H1 (cell line): ENCODE results near the gene DFFA. TPM values are rescaled to one million over a fixed set of nuclear protein-coding genes. Genes with fewer than 3 reads are reported as not detected.
A peak's percentile ranks its signal among the peaks of the same experiment; 100 is the strongest.

ENCODE experiments used
- CTCF ChIA-PET: fragments of 300-600 bp; sonication (Branson Sonifier 250); formaldehyde crosslinking; loops from one replicate; lab custom pipeline; 2021; ENCODE audit not compliant: partially characterized antibody; lab: Charles Lee
- POLR2A ChIA-PET: fragments of 300-600 bp; sonication (Branson Sonifier 250); formaldehyde crosslinking; loops from one replicate; lab custom pipeline; 2021; ENCODE audit warnings: inconsistent platforms; ENCODE audit not compliant: partially characterized antibody; lab: Charles Lee
- DNase-seq, 2 experiments: peaks; one replicate each; pipeline versions ENCODE4 v3.0.0 to v3.0.0-alpha.2; 2010 to 2022; ENCODE audit warnings: low spot score in 2 of 2, low read depth in 1 of 2, mixed read lengths in 1 of 2
- FAIRE-seq: peaks from 2 replicates; lab custom pipeline; 2011; peaks lifted over from hg19 to GRCh38; lab: Jason Lieb, UNC
- H2AFZ ChIP-seq: 2 replicates; pipeline ENCODE4 v1.8.1; 2012; ENCODE audit warnings: low read length, inconsistent platforms
- H2AK5ac ChIP-seq: 2 replicates; pipeline ENCODE4 v1.6.1; 2013; ENCODE audit warnings: low read depth, low read length
- H2BK120ac ChIP-seq: replicated peaks from 2 replicates; pipeline ENCODE3; 2013; ENCODE audit warnings: low read depth, low read length, inconsistent platforms
- H2BK12ac ChIP-seq: 2 replicates; pipeline ENCODE4 v1.6.1; 2013; ENCODE audit warnings: low read depth, low read length
- H2BK15ac ChIP-seq: 2 replicates; pipeline ENCODE4 v1.6.1; 2013; ENCODE audit warnings: low read length
- H2BK20ac ChIP-seq: 2 replicates; pipeline ENCODE4 v1.6.1; 2013; ENCODE audit warnings: low read length
- H2BK5ac ChIP-seq: 2 replicates; pipeline ENCODE4 v1.6.1; 2013; ENCODE audit warnings: low read depth, low read length
- H3K14ac ChIP-seq: 2 replicates; pipeline ENCODE4 v1.6.1; 2013; ENCODE audit warnings: inconsistent platforms; ENCODE audit not compliant: insufficient read length
- H3K18ac ChIP-seq: 2 replicates; pipeline ENCODE4 v1.6.1; 2013; ENCODE audit warnings: low read length; ENCODE audit errors: extremely low read depth
- H3K23ac ChIP-seq: 2 replicates; pipeline ENCODE4 v1.6.1; 2013; ENCODE audit warnings: inconsistent platforms; ENCODE audit not compliant: insufficient read length
- H3K23me2 ChIP-seq: 2 replicates; pipeline ENCODE4 v1.6.1; 2013; ENCODE audit warnings: low read depth, low read length
- H3K27ac ChIP-seq: 2 replicates; pipeline ENCODE4 v1.6.1; 2011; ENCODE audit warnings: low read depth, low read length, inconsistent platforms
- H3K27me3 ChIP-seq, 4 experiments: replicated peaks in 1 of 4; 1 replicate in 1 of 4; 2 replicates in 3 of 4; pipeline versions ENCODE4 v1.6.1 to v1.8.1; 2011 to 2013; ENCODE audit warnings: low read length in 3 of 4, mild to moderate bottlenecking in 3 of 4, inconsistent platforms in 2 of 4, mixed read lengths in 2 of 4, moderate library complexity in 1 of 4; ENCODE audit not compliant: control insufficient read depth in 3 of 4, insufficient read depth in 3 of 4; ENCODE audit errors: extremely low read depth in 1 of 4
- H3K36me3 ChIP-seq, 4 experiments: 2 replicates each; pipeline versions ENCODE4 v1.6.1 to v1.8.1; 2011 to 2013; ENCODE audit warnings: mild to moderate bottlenecking in 4 of 4, low read length in 3 of 4, moderate library complexity in 2 of 4, control low read depth in 1 of 4, inconsistent platforms in 1 of 4; ENCODE audit not compliant: insufficient read depth in 4 of 4, control insufficient read depth in 2 of 4
- H3K4ac ChIP-seq: replicated peaks from 2 replicates; pipeline ENCODE3; 2013; ENCODE audit warnings: low read length, low read depth, mixed read lengths, inconsistent platforms; ENCODE audit not compliant: insufficient read length
- H3K4me1 ChIP-seq, 4 experiments: replicated peaks in 1 of 4; 1 replicate in 1 of 4; 2 replicates in 3 of 4; pipeline versions ENCODE4 v1.6.1 to v1.8.1; 2011 to 2013; ENCODE audit warnings: low read length in 3 of 4, inconsistent platforms in 2 of 4, mixed read lengths in 1 of 4; ENCODE audit not compliant: insufficient read depth in 4 of 4, control insufficient read depth in 3 of 4
- H3K4me2 ChIP-seq, 2 experiments: 2 replicates each; pipeline versions ENCODE4 v1.6.1 to v1.8.1; 2011 to 2013; ENCODE audit warnings: low read depth in 2 of 2, low read length in 2 of 2, control low read depth in 1 of 2, inconsistent platforms in 1 of 2, mild to moderate bottlenecking in 1 of 2; ENCODE audit not compliant: insufficient read depth in 1 of 2
- H3K4me3 ChIP-seq, 4 experiments: fragments of 200-600, 300-600 bp in 1 of 4; sonication (generic), shearing (Covaris generic), sonication (Bioruptor Twin) in 1 of 4; 2 replicates each; pipeline versions ENCODE4 v1.5.1 to v1.8.1; 2011 to 2016; ENCODE audit warnings: low read length in 4 of 4, low read depth in 3 of 4, control low read depth in 2 of 4, inconsistent platforms in 2 of 4, mild to moderate bottlenecking in 2 of 4, mixed read lengths in 1 of 4, moderate library complexity in 1 of 4; ENCODE audit not compliant: insufficient read depth in 2 of 4; ENCODE audit errors: extremely low read depth in 1 of 4
- H3K56ac ChIP-seq: replicated peaks from 2 replicates; pipeline ENCODE3; 2013; ENCODE audit warnings: low read depth, mild to moderate bottlenecking, mixed read lengths, low read length, inconsistent platforms; ENCODE audit not compliant: insufficient read length
- H3K79me1 ChIP-seq: 2 replicates; pipeline ENCODE4 v1.6.1; 2013; ENCODE audit warnings: low read depth, low read length, control low read depth
- H3K79me2 ChIP-seq, 2 experiments: 2 replicates each; pipeline versions ENCODE4 v1.6.1 to v1.8.1; 2012 to 2013; ENCODE audit warnings: low read length in 2 of 2, mild to moderate bottlenecking in 2 of 2, inconsistent platforms in 1 of 2; ENCODE audit not compliant: insufficient read depth in 2 of 2, control insufficient read depth in 1 of 2
- H3K9ac ChIP-seq, 4 experiments: replicated peaks in 1 of 4; 1 replicate in 1 of 4; 2 replicates in 3 of 4; pipeline versions ENCODE4 v1.6.1 to v1.8.1; 2011 to 2013; ENCODE audit warnings: low read depth in 3 of 4, low read length in 3 of 4, control low read depth in 2 of 4, mild to moderate bottlenecking in 2 of 4, moderate library complexity in 2 of 4, inconsistent platforms in 1 of 4; ENCODE audit errors: extremely low read depth in 1 of 4
- H3K9me3 ChIP-seq, 2 experiments: 2 replicates each; pipeline versions ENCODE4 v1.6.1 to v1.8.1; 2012 to 2013; ENCODE audit warnings: mild to moderate bottlenecking in 2 of 2, moderate library complexity in 2 of 2, control low read depth in 1 of 2, inconsistent platforms in 1 of 2, low read depth in 1 of 2, low read length in 1 of 2, mixed read lengths in 1 of 2; ENCODE audit not compliant: insufficient read depth in 2 of 2
- H4K20me1 ChIP-seq, 2 experiments: replicated peaks in 1 of 2; 2 replicates each; pipeline versions ENCODE3 to v1.8.1; 2011 to 2013; ENCODE audit warnings: inconsistent platforms in 2 of 2, low read length in 2 of 2, mild to moderate bottlenecking in 1 of 2; ENCODE audit not compliant: insufficient read depth in 2 of 2, control insufficient read depth in 1 of 2
- H4K5ac ChIP-seq: 2 replicates; pipeline ENCODE4 v1.6.1; 2013; ENCODE audit warnings: low read length, low read depth, mixed read lengths, inconsistent platforms; ENCODE audit not compliant: insufficient read length
- H4K8ac ChIP-seq: 2 replicates; pipeline ENCODE4 v1.8.0; 2013; ENCODE audit warnings: mild to moderate bottlenecking, moderate library complexity, low read length, inconsistent platforms; ENCODE audit not compliant: insufficient read depth; ENCODE audit errors: extremely low read depth
- H4K91ac ChIP-seq: replicated peaks from 2 replicates; pipeline ENCODE3; 2013; ENCODE audit warnings: low read length, mixed read lengths, inconsistent platforms; ENCODE audit not compliant: insufficient read length
- ASH2L ChIP-seq: fragments of 200-600, 300-600 bp; sonication (generic); IDR thresholded peaks from one replicate; pipeline ENCODE4 v1.7.1; 2017; ENCODE audit warnings: low read length
- BACH1 ChIP-seq: IDR thresholded peaks from 2 replicates; pipeline ENCODE4 v1.6.1; 2012; ENCODE audit warnings: low read length, improper control_type of control experiment
- CBX8 ChIP-seq: fragments of 300-800, 300-1000 bp; sonication (generic); IDR thresholded peaks from 2 replicates; pipeline ENCODE4 v1.7.1; 2016; ENCODE audit warnings: low read depth, low read length, borderline replicate concordance
- CTBP2 ChIP-seq: IDR thresholded peaks from 2 replicates; pipeline ENCODE4 v1.7.0; 2011; ENCODE audit warnings: borderline replicate concordance, mild to moderate bottlenecking, moderate library complexity, mixed read lengths, low read length; ENCODE audit not compliant: insufficient read depth, insufficient read length
- MAFK ChIP-seq: IDR thresholded peaks from 2 replicates; pipeline ENCODE4 v1.6.1; 2012; ENCODE audit warnings: low read depth, mild to moderate bottlenecking, improper control_type of control experiment, low read length
- NRF1 ChIP-seq: IDR thresholded peaks from 2 replicates; pipeline ENCODE4 v1.6.1; 2011; ENCODE audit warnings: mild to moderate bottlenecking, low read depth, low read length, improper control_type of control experiment
- SIRT6 ChIP-seq: IDR thresholded peaks from one replicate; pipeline ENCODE4 v1.7.1; 2012; ENCODE audit warnings: low read length, inconsistent platforms
- ZNF274 ChIP-seq: IDR thresholded peaks from 2 replicates; pipeline ENCODE4 v1.7.0; 2012; ENCODE audit warnings: low read length, borderline replicate concordance; ENCODE audit errors: extremely low read depth
- whole genome bisulfite sequencing, 2 experiments: shearing (Covaris generic) in 1 of 2; methylation state at CpG; one replicate each; pipeline versions ENCODE4 v1.1.6 to v1.1.7; 2013 to 2015; ENCODE audit warnings: low lambda C conversion rate in 2 of 2, mixed read lengths in 2 of 2, inconsistent platforms in 1 of 2, low coverage in 1 of 2, missing lambda C conversion rate in 1 of 2; ENCODE audit not compliant: insufficient replicate concordance in 2 of 2, insufficient coverage in 1 of 2, insufficient read length in 1 of 2; ENCODE audit errors: extremely low coverage in 1 of 2, missing lambda C conversion rate in 1 of 2; 5-methylcytosine and 5-hydroxymethylcytosine counted together
- polyA plus RNA-seq, 7 experiments: library from polyadenylated mRNA; depleted of rRNA in 3 of 7; stranded (reverse) in 5 of 7; unstranded in 2 of 7; fragments of >200 nt in 5 of 7; fragments of 200-250 nt in 2 of 7; gene quantifications; 1 replicate in 5 of 7; 2 replicates in 1 of 7; 4 replicates in 1 of 7; pipeline versions ENCODE4 v1.2.1 to v1.2.3, GENCODE V29; 2011 to 2013; ENCODE audit warnings: missing spikeins in 2 of 7, mixed read lengths in 2 of 7
- total RNA-seq: library from RNA; stranded (reverse); fragmentation: NEBNext Ultra II Directional; extraction: Animal tissue kit (Norgen Biotek cat#: 25700); gene quantifications from 2 replicates; pipeline ENCODE4 v1.2.1, GENCODE V29; 2021
- TF ChIP-seq, protein P1 (sequence below): IDR thresholded peaks from 2 replicates; pipeline ENCODE4 v1.6.1; 2012; ENCODE audit warnings: inconsistent platforms

DFFA gene
- total and polyA plus RNA-seq, 2 of the 8 experiments (the other 6 are each of a cell fraction or from before 2014, with no cell fraction given): 34.3 to 79.9 TPM

DNA sequence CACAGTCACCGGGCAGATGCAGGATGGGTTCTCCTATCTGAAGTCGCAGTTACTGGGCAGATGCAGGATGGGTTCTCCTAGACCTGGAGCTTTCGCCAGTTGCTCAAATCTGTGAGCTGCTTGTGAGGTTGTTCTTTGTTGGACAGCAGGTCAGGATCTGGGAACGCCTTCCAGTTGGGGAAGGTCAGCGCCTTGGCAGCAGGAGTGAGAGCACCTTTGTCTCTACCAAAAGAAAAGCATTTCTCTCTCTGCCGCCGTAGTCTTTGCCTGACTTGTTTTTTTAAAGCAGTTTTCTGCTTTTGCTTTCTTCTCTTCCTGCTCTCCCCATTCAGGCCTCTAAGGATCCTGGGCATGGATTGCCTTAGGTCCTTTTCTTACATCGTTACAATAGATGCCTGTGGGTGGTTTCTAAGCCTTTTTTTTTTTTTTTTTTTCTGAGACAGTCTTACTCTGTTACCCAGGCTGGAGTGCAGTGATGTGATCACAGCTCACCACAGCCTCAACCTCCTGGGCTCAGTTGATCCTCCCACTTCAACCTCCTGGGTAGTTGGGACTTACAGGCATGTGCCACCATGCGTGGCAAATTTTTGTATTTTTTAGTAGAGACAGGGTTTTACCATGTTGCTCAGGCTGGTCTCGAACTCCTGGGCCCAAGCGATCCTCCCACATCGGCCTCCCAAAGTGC, 18.1 kb upstream of the DFFA start:
- WGBS, 2 experiments: 80% methylated on average over 12 of the region's 12 CpGs; no CpG with 5 or more reads in 1 of the 2 experiments
- Histone ChIP-seq H4K8ac (no peak overlapping the region), H2BK15ac (no peak overlapping the region), H2AK5ac (no peak overlapping the region), H3K23ac (no peak overlapping the region), H3K36me3 (no peaks in the 10 kb centered on the region), H3K56ac (no peak overlapping the region), H2BK20ac (no peak overlapping the region), H4K5ac (no peak overlapping the region), H2BK5ac (no peak overlapping the region), H3K18ac (0 out of 2 replicates have a peak overlapping the region, but pooled peaks have one; percentile 17), H2AFZ (no peak overlapping the region), H3K9me3 (no peaks in the 10 kb centered on the region), H4K91ac (no peak overlapping the region), H3K79me2 (peaks cover 0 to 41% of the 10 kb centered on the region in 2 experiments; a peak in 2 of 4 replicates), H3K9ac (no peak overlapping the region), H3K14ac (no peak overlapping the region), H3K4me2 (peak overlapping the region in 1 of 2 experiments; percentile 27; a peak in 1 of 4 replicates), H3K79me1 (peaks cover 3% of the 10 kb centered on the region; the same call in 1 of the 2 replicates), H3K4me3 (no peak overlapping the region), H3K27me3 (no peaks in the 10 kb centered on the region), H3K4ac (no peak overlapping the region), H3K27ac (no peak overlapping the region), H2BK12ac (no peak overlapping the region), H2BK120ac (no peak overlapping the region), H3K23me2 (no peaks in the 10 kb centered on the region), H4K20me1 (peaks cover 4 to 6% of the 10 kb centered on the region in 2 experiments), H3K4me1 (peaks cover 4 to 6% (median 5%) of the 10 kb centered on the region in 4 experiments; a peak in 4 of 7 replicates)
- ChIA-PET CTCF (interaction anchor here (1.6 to 8.5 kb wide), 4 partner anchors 12 to 58 kb away, joined by 7 to 132 read pairs (median 44); partner anchors contain the start of gene CENPS), POLR2A (interaction anchor here (1.5 kb wide), 1 partner anchor 12 kb away, joined by 4 read pairs; no protein-coding TSS in a partner anchor)
- TF ChIP-seq CBX8 (no peak), ASH2L (no peak), MAFK (no peak), ZNF274 (no peak), NRF1 (no peak), SIRT6 (no peak), BACH1 (no peak), CTBP2 (no peak)
- TF ChIP-seq, protein P1, sequence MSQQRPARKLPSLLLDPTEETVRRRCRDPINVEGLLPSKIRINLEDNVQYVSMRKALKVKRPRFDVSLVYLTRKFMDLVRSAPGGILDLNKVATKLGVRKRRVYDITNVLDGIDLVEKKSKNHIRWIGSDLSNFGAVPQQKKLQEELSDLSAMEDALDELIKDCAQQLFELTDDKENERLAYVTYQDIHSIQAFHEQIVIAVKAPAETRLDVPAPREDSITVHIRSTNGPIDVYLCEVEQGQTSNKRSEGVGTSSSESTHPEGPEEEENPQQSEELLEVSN: no peak
- DNase-seq (no peak), FAIRE-seq (no peak)
